Caco-2 (cell line): ENCODE measurements around the gene TBRG4. TPM values are rescaled to one million over a fixed set of nuclear protein-coding genes. Genes with fewer than 3 reads are reported as not detected.
A peak's percentile ranks its signal among the peaks of the same experiment; 100 is the strongest.

Experiments
- BruUV-seq: library from RNA; stranded (reverse); fragments of 400-500 nt; replicated peaks from 2 replicates; lab custom pipeline; 2021; lab: Mats Ljungman, UMichigan
- CTCF ChIA-PET: fragments of 300-600 bp; sonication (Branson Sonifier 250); formaldehyde crosslinking; loops from one replicate; lab custom pipeline; 2022; ENCODE audit warnings: antibody characterized with exemption; lab: Charles Lee
- POLR2A ChIA-PET: fragments of 300-600 bp; sonication (Branson Sonifier 250); formaldehyde crosslinking; loops from one replicate; lab custom pipeline; 2022; ENCODE audit warnings: antibody characterized with exemption; lab: Charles Lee
- DNase-seq, 2 experiments: peaks; one replicate each; pipeline versions ENCODE4 v3.0.0 to v3.0.0-alpha.2; 2020 to 2022
- H3K27me3 ChIP-seq: replicated peaks from 2 replicates; pipeline ENCODE4 v1.6.0; 2011; ENCODE audit warnings: low read length; ENCODE audit not compliant: control insufficient read depth, insufficient read depth
- H3K36me3 ChIP-seq: 2 replicates; pipeline ENCODE4 v1.5.1; 2011; ENCODE audit warnings: low read length; ENCODE audit not compliant: control insufficient read depth, insufficient read depth
- H3K4me1 ChIP-seq: fragments of 250-450 bp; sonication (Bioruptor Pico); 2 replicates; pipeline ENCODE4 v1.5.1; 2020; ENCODE audit warnings: mild to moderate bottlenecking
- H3K4me3 ChIP-seq: 2 replicates; pipeline ENCODE4 v1.5.1; 2011; ENCODE audit warnings: low read depth, mild to moderate bottlenecking, control low read depth, low read length
- H3K9me3 ChIP-seq: fragments of 250-450 bp; sonication (Bioruptor Pico); 2 replicates; pipeline ENCODE4 v1.5.1; 2020; ENCODE audit warnings: mild to moderate bottlenecking, moderate library complexity
- H3K27ac Mint-ChIP-seq: one replicate; pipeline ENCODE4 v1.8.0; 2022; ENCODE audit warnings: mixed read lengths; ENCODE audit not compliant: unreplicated experiment
- H3K27me3 Mint-ChIP-seq: one replicate; pipeline ENCODE4 v1.8.0; 2022; ENCODE audit warnings: mixed read lengths; ENCODE audit not compliant: insufficient read depth, unreplicated experiment
- H3K36me3 Mint-ChIP-seq: one replicate; pipeline ENCODE4 v1.8.0; 2022; ENCODE audit warnings: mild to moderate bottlenecking, mixed read lengths; ENCODE audit not compliant: insufficient read depth, unreplicated experiment
- H3K4me1 Mint-ChIP-seq: one replicate; pipeline ENCODE4 v1.8.0; 2022; ENCODE audit warnings: low read depth, mixed read lengths; ENCODE audit not compliant: unreplicated experiment
- H3K4me3 Mint-ChIP-seq: one replicate; pipeline ENCODE4 v1.8.0; 2022; ENCODE audit warnings: mild to moderate bottlenecking, moderate library complexity, mixed read lengths; ENCODE audit not compliant: unreplicated experiment
- H3K9me3 Mint-ChIP-seq: one replicate; pipeline ENCODE4 v1.8.0; 2022; ENCODE audit warnings: mixed read lengths; ENCODE audit not compliant: unreplicated experiment
- intact Hi-C: fragments of 100-400 bp; cut with micrococcal nuclease; formaldehyde crosslinking; loops from one replicate; pipeline ENCODE4 v1.10.0; 2022; ENCODE audit not compliant: unreplicated experiment
- total RNA-seq: library from RNA; stranded (reverse); gene quantifications from 2 replicates; pipeline ENCODE4 v1.2.3, GENCODE V29; 2022
- TF ChIP-seq, protein P1 (sequence below), 2 experiments: fragments of 200-600 bp in 1 of 2; IDR thresholded peaks; 1 replicate in 1 of 2; 2 replicates in 1 of 2; pipeline versions ENCODE4 v1.5.1 to v1.8.0; 2011 to 2022; ENCODE audit warnings: antibody characterized with exemption in 1 of 2, control low read depth in 1 of 2, inconsistent platforms in 1 of 2, low read depth in 1 of 2, low read length in 1 of 2, mild to moderate bottlenecking in 1 of 2, moderate library complexity in 1 of 2; ENCODE audit not compliant: insufficient read depth in 1 of 2, severe bottlenecking in 1 of 2, unreplicated experiment in 1 of 2

Gene TBRG4
- total RNA-seq, 1 experiment from 2014 or later: 116 TPM

DNA sequence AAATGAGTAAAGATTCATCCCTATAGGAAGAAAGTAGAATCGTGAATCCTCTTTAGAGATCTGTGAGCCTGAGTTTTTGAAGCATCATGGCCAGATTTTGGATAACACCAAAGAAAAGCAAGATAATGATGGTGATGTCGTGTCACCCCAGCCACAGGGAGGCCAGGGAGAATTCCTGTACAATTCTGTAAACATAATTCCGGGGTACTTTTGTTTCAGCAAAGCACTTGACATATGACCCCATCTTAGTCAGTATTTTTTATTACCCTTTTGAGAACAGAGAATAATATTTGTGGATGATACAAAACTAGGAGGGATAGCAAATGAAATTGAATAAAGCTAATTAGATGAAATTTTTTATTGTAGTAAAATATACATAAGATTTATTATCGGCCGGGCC, 56.5 kb downstream of the TBRG4 start:
- Mint-ChIP-seq H3K9me3 (no peaks in the 10 kb centered on the region), H3K27ac (no peak overlapping the region), H3K4me3 (no peak overlapping the region), H3K36me3 (no peaks in the 10 kb centered on the region), H3K27me3 (no peaks in the 10 kb centered on the region), H3K4me1 (peaks cover 7% of the 10 kb centered on the region)
- POLR2A ChIA-PET: no interaction called here
- no peaks in the 10 kb centered on the region for H3K27me3 ChIP-seq
- no peaks in the 10 kb centered on the region for H3K9me3 ChIP-seq
- H3K4me3 ChIP-seq: no peak overlapping the region
- CTCF ChIA-PET: no interaction called here
- TF ChIP-seq, protein P1, sequence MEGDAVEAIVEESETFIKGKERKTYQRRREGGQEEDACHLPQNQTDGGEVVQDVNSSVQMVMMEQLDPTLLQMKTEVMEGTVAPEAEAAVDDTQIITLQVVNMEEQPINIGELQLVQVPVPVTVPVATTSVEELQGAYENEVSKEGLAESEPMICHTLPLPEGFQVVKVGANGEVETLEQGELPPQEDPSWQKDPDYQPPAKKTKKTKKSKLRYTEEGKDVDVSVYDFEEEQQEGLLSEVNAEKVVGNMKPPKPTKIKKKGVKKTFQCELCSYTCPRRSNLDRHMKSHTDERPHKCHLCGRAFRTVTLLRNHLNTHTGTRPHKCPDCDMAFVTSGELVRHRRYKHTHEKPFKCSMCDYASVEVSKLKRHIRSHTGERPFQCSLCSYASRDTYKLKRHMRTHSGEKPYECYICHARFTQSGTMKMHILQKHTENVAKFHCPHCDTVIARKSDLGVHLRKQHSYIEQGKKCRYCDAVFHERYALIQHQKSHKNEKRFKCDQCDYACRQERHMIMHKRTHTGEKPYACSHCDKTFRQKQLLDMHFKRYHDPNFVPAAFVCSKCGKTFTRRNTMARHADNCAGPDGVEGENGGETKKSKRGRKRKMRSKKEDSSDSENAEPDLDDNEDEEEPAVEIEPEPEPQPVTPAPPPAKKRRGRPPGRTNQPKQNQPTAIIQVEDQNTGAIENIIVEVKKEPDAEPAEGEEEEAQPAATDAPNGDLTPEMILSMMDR (IDR thresholded peaks at IDR 0.05; ENCODE audit: insufficient read depth in 1 of 2, low read depth in 1 of 2, low read length in 1 of 2, severe bottlenecking in 1 of 2, unreplicated experiment in 1 of 2): no peak
- H3K4me1 ChIP-seq: no peaks in the 10 kb centered on the region
- H3K36me3 ChIP-seq: no peaks in the 10 kb centered on the region; the same call in 1 of the 2 replicates
- BruUV-seq: no TSS peak
- no peak for DNase-seq
- intact Hi-C loops: no loop called here

DNA sequence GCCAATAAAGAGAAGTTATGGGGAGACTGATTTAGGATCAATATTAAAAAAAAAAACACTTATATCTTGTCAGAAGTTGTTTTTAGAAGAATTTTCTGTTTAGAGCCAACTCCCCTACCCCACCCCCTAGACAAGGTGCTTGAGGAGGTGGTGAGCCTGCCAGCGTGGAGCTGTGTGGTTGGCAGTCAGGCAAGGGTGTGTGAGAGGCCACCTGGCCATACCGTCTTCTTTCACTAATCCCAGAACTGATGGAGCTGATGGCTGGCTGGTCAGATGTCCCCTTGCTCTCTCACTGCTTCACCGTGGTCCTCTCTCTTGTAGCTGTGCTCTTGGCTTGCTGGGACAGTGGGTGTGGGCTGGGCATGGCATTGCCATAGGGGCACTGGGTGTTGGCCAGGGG, 57.1 kb downstream of the TBRG4 start:
- ChIA-PET CTCF (no interaction called here), POLR2A (no interaction called here)
- no peaks in the 10 kb centered on the region for H3K4me1 ChIP-seq
- no peaks in the 10 kb centered on the region for H3K9me3 Mint-ChIP-seq
- H3K36me3 Mint-ChIP-seq: no peaks in the 10 kb centered on the region
- TF ChIP-seq, protein P1 (IDR thresholded peaks at IDR 0.05; ENCODE audit: insufficient read depth in 1 of 2, low read depth in 1 of 2, low read length in 1 of 2, severe bottlenecking in 1 of 2, unreplicated experiment in 1 of 2): no peak
- no peak overlapping the region for H3K4me3 ChIP-seq
- no TSS peak for BruUV-seq
- H3K27me3 Mint-ChIP-seq: no peaks in the 10 kb centered on the region
- intact Hi-C loops: no loop called here
- DNase-seq: peak in 1 of 2 experiments; percentile 14
- H3K36me3 ChIP-seq: no peaks in the 10 kb centered on the region; the same call in 1 of the 2 replicates
- H3K27ac Mint-ChIP-seq: no peak overlapping the region
- H3K9me3 ChIP-seq: no peaks in the 10 kb centered on the region
- H3K27me3 ChIP-seq: no peaks in the 10 kb centered on the region
- peaks cover 7% of the 10 kb centered on the region for H3K4me1 Mint-ChIP-seq
- no peak overlapping the region for H3K4me3 Mint-ChIP-seq

DNA sequence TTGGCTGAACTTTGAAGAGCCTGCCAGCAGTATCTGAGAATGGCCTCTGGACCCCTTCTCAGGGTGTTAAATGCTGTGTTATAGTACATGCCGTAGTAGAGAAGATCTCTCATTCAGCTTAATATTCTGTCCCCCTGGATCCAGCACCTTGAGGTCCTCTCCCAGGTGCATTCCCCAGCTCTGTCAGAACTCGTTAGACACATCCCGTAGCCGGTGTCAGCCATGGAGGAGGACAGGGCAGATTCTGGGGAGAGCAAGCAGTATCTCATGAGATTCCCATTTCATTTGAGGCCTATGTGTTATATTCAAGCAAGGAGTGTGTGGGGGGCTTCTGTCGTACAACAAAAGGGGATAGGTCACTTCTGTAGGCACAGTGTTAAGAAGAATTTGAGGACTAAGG, 57.6 kb downstream of the TBRG4 start:
- Mint-ChIP-seq H3K27me3 (no peaks in the 10 kb centered on the region), H3K27ac (no peak overlapping the region), H3K4me3 (no peak overlapping the region), H3K36me3 (no peaks in the 10 kb centered on the region), H3K9me3 (no peaks in the 10 kb centered on the region), H3K4me1 (peaks cover 7% of the 10 kb centered on the region)
- Histone ChIP-seq H3K9me3 (no peaks in the 10 kb centered on the region), H3K27me3 (no peaks in the 10 kb centered on the region), H3K4me1 (no peaks in the 10 kb centered on the region), H3K4me3 (no peak overlapping the region), H3K36me3 (no peaks in the 10 kb centered on the region; the same call in 1 of the 2 replicates)
- TF ChIP-seq, protein P1 (IDR thresholded peaks at IDR 0.05; ENCODE audit: insufficient read depth in 1 of 2, low read depth in 1 of 2, low read length in 1 of 2, severe bottlenecking in 1 of 2, unreplicated experiment in 1 of 2): no peak
- no TSS peak for BruUV-seq
- intact Hi-C loops: no loop called here
- ChIA-PET CTCF (no interaction called here), POLR2A (no interaction called here)
- DNase-seq: no peak
